ENCODE results near the gene PRLHR.
A peak's percentile ranks its signal among the peaks of the same experiment; 100 is the strongest.

PRLHR gene

DNA sequence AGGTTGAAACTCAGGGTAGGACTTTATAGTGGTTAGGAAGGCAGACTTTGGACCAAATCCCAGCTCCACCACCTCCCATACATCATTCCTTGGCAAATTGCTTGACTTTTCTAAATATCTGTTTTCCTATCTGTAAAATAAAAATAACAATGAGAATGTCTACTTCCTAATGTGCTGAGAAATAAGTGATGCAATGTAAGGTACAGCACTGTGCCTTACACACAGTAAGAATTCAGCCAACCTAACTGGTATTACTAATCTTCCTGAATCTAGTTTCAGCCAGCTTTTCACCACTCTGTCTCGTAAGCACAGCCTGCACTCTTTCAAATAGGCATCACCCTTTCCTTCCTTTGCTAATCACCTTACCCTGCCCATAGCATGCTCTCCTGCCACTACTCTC lies 9.7 kb downstream of the PRLHR start:
- no peak overlapping the region for H3K4me3 ChIP-seq (ENCODE audit: low read length)
- H3K4me2 ChIP-seq (ENCODE audit: low read length): no peak overlapping the region
- H3K36me3 ChIP-seq (ENCODE audit: insufficient read depth, low read length): no peaks in the 10 kb centered on the region
- peaks cover 10% of the 10 kb centered on the region for H3K4me1 ChIP-seq (ENCODE audit: control insufficient read depth, insufficient read depth, low read length)
- H3K9ac ChIP-seq (ENCODE audit: low read depth, low read length): no peak overlapping the region
- H3K9me3 ChIP-seq (replicated peaks; ENCODE audit: low read length): no peaks in the 10 kb centered on the region
- H3K27me3 ChIP-seq (ENCODE audit: control insufficient read depth, insufficient read depth, low read length): peaks cover 12% of the 10 kb centered on the region

- Histone ChIP-seq H3K36me3 (ENCODE audit: insufficient read depth, low read length) (no peaks in the 10 kb centered on the region), H3K4me3 (ENCODE audit: low read length) (no peak overlapping the region), H3K9ac (ENCODE audit: low read depth, low read length) (no peak overlapping the region), H3K4me1 (ENCODE audit: control insufficient read depth, insufficient read depth, low read length) (peaks cover 10% of the 10 kb centered on the region), H3K9me3 (replicated peaks; ENCODE audit: low read length) (no peaks in the 10 kb centered on the region), H3K27me3 (ENCODE audit: control insufficient read depth, insufficient read depth, low read length) (peaks cover 13% of the 10 kb centered on the region), H3K4me2 (ENCODE audit: low read length) (no peak overlapping the region)
Measured at GRCh38 chr10:118585234-118585633, 10.2 kb downstream of the PRLHR start.

GRCh38 chr10:118584181-118584954 lies 11.1 kb downstream of the PRLHR start:
- H3K9me3 ChIP-seq (replicated peaks; ENCODE audit: low read length): no peaks in the 10 kb centered on the region
- H3K36me3 ChIP-seq (ENCODE audit: insufficient read depth, low read length): no peaks in the 10 kb centered on the region
- H3K27me3 ChIP-seq (ENCODE audit: control insufficient read depth, insufficient read depth, low read length): peaks cover 13% of the 10 kb centered on the region
- H3K4me3 ChIP-seq (ENCODE audit: low read length): no peak overlapping the region
- peaks cover 10% of the 10 kb centered on the region for H3K4me1 ChIP-seq (ENCODE audit: control insufficient read depth, insufficient read depth, low read length)
- no peak overlapping the region for H3K9ac ChIP-seq (ENCODE audit: low read depth, low read length)
- peak overlapping the region; percentile 10 for H3K4me2 ChIP-seq (ENCODE audit: low read length)

DNA sequence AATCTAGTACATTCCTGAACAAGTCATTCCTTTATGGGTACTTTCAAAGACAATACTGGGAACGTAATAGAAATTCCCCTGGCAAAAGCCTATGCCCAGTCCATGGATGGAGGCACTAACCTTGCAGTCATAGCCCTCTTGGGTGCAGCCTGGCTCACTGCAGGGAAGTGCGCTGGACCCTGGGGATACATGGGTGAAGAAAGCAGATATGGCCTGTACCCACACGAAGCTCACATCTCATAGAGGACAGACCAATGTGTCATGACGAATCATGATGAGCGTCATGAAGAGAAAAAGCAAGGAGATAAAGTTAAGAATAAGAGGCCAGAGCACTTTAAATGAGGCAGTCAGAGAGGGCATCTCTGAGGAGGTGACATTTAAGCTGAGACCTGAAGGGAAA lies 11.8 kb downstream of the PRLHR start:
- Histone ChIP-seq H3K4me1 (ENCODE audit: control insufficient read depth, insufficient read depth, low read length) (peaks cover 10% of the 10 kb centered on the region), H3K9ac (ENCODE audit: low read depth, low read length) (no peak overlapping the region), H3K4me3 (ENCODE audit: low read length) (no peak overlapping the region), H3K36me3 (ENCODE audit: insufficient read depth, low read length) (no peaks in the 10 kb centered on the region), H3K27me3 (ENCODE audit: control insufficient read depth, insufficient read depth, low read length) (peaks cover 15% of the 10 kb centered on the region), H3K9me3 (replicated peaks; ENCODE audit: low read length) (no peaks in the 10 kb centered on the region), H3K4me2 (ENCODE audit: low read length) (no peak overlapping the region)

- Histone ChIP-seq H3K4me2 (ENCODE audit: low read length) (no peak overlapping the region), H3K27me3 (ENCODE audit: control insufficient read depth, insufficient read depth, low read length) (peaks cover 26% of the 10 kb centered on the region), H3K36me3 (ENCODE audit: insufficient read depth, low read length) (no peaks in the 10 kb centered on the region)
Measured at GRCh38 chr10:118582511-118582910, 12.9 kb downstream of the PRLHR start.

GRCh38 chr10:118581340-118581739 lies 14.1 kb downstream of the PRLHR start:
- no peaks in the 10 kb centered on the region for H3K36me3 ChIP-seq (ENCODE audit: insufficient read depth, low read length)
- H3K9ac ChIP-seq (ENCODE audit: low read depth, low read length): no peak overlapping the region
- H3K27me3 ChIP-seq (ENCODE audit: control insufficient read depth, insufficient read depth, low read length): peaks cover 31% of the 10 kb centered on the region
- H3K4me3 ChIP-seq (ENCODE audit: low read length): no peak overlapping the region
- H3K4me2 ChIP-seq (ENCODE audit: low read length): no peak overlapping the region
- peaks cover 10% of the 10 kb centered on the region for H3K4me1 ChIP-seq (ENCODE audit: control insufficient read depth, insufficient read depth, low read length)
- no peaks in the 10 kb centered on the region for H3K9me3 ChIP-seq (replicated peaks; ENCODE audit: low read length)

More at GRCh38 chr10:118582511-118582910, 12.9 kb downstream of the PRLHR start:
- Histone ChIP-seq H3K4me3 (ENCODE audit: low read length) (no peak overlapping the region), H3K9me3 (replicated peaks; ENCODE audit: low read length) (no peaks in the 10 kb centered on the region), H3K4me1 (ENCODE audit: control insufficient read depth, insufficient read depth, low read length) (peaks cover 10% of the 10 kb centered on the region), H3K9ac (ENCODE audit: low read depth, low read length) (no peak overlapping the region)

DNA sequence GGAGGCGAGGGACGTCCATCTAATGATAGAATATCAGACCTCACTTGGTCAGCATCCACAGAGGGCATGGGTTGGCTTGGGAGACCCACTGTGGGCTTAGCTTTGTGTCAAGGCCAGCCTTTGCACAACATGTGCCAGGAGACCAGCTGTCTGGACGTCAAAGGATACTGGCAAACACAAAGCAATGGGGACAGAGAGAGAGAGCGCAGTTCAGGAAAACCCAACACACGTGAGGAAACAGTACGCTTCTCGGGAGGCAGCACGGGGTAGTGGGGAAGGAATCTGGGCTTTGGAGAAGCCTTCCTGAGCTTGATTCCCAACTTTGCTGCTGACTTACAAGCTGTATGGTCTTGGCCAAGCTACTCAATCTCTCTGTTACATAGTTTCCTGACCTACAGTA lies 14.7 kb downstream of the PRLHR start:
- no peak overlapping the region for H3K4me2 ChIP-seq (ENCODE audit: low read length)
- H3K9ac ChIP-seq (ENCODE audit: low read depth, low read length): no peak overlapping the region
- H3K9me3 ChIP-seq (replicated peaks; ENCODE audit: low read length): no peaks in the 10 kb centered on the region
- H3K4me1 ChIP-seq (ENCODE audit: control insufficient read depth, insufficient read depth, low read length): peaks cover 10% of the 10 kb centered on the region
- no peak overlapping the region for H3K4me3 ChIP-seq (ENCODE audit: low read length)
- no peaks in the 10 kb centered on the region for H3K36me3 ChIP-seq (ENCODE audit: insufficient read depth, low read length)
- H3K27me3 ChIP-seq (ENCODE audit: control insufficient read depth, insufficient read depth, low read length): peaks cover 35% of the 10 kb centered on the region

DNA sequence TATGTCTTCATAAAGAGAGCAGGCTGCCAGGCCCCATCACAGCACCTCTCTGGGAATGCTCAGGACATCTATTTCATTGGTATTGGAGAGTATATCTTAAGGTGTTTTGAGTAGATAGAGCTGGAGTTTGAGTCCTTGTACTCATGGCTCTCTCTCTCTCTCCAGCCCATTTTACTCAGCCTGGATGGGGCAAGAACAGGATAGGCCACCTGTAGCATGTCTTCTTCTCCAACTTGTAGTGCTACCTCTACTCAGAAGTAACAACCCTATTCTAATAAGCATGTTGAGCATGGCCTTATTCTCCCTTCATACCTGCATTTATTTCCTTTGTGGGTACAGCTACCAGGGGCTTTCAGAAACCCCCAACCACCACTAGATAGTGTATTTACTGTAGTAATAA lies 21.9 kb downstream of the PRLHR start:
- H3K4me3 ChIP-seq (ENCODE audit: low read length): no peak overlapping the region
- peaks cover 25% of the 10 kb centered on the region for H3K27me3 ChIP-seq (ENCODE audit: control insufficient read depth, insufficient read depth, low read length)
- no peak overlapping the region for H3K9ac ChIP-seq (ENCODE audit: low read depth, low read length)
- H3K4me2 ChIP-seq (ENCODE audit: low read length): no peak overlapping the region
- peaks cover 22% of the 10 kb centered on the region for H3K4me1 ChIP-seq (ENCODE audit: control insufficient read depth, insufficient read depth, low read length)
- no peaks in the 10 kb centered on the region for H3K36me3 ChIP-seq (ENCODE audit: insufficient read depth, low read length)
- H3K9me3 ChIP-seq (replicated peaks; ENCODE audit: low read length): no peaks in the 10 kb centered on the region

- Histone ChIP-seq H3K27me3 (ENCODE audit: control insufficient read depth, insufficient read depth, low read length) (peaks cover 14% of the 10 kb centered on the region), H3K9me3 (replicated peaks; ENCODE audit: low read length) (no peaks in the 10 kb centered on the region)
Measured at GRCh38 chr10:118572256-118573041, 23.0 kb downstream of the PRLHR start.

GRCh38 chr10:118571123-118571522 lies 24.3 kb downstream of the PRLHR start:
- H3K4me3 ChIP-seq (ENCODE audit: low read length): no peak overlapping the region
- H3K9ac ChIP-seq (ENCODE audit: low read depth, low read length): no peak overlapping the region
- H3K4me2 ChIP-seq (ENCODE audit: low read length): peak overlapping the region; percentile 36
- no peaks in the 10 kb centered on the region for H3K9me3 ChIP-seq (replicated peaks; ENCODE audit: low read length)
- H3K4me1 ChIP-seq (ENCODE audit: control insufficient read depth, insufficient read depth, low read length): peaks cover 22% of the 10 kb centered on the region
- H3K36me3 ChIP-seq (ENCODE audit: insufficient read depth, low read length): no peaks in the 10 kb centered on the region
- peaks cover 8% of the 10 kb centered on the region for H3K27me3 ChIP-seq (ENCODE audit: control insufficient read depth, insufficient read depth, low read length)

More at GRCh38 chr10:118572256-118573041, 23.0 kb downstream of the PRLHR start:
- Histone ChIP-seq H3K4me1 (ENCODE audit: control insufficient read depth, insufficient read depth, low read length) (peaks cover 22% of the 10 kb centered on the region), H3K36me3 (ENCODE audit: insufficient read depth, low read length) (no peaks in the 10 kb centered on the region), H3K9ac (ENCODE audit: low read depth, low read length) (no peak overlapping the region), H3K4me2 (ENCODE audit: low read length) (no peak overlapping the region), H3K4me3 (ENCODE audit: low read length) (no peak overlapping the region)

GRCh38 chr10:118570591-118570990 lies 24.9 kb downstream of the PRLHR start:
- Histone ChIP-seq H3K4me2 (ENCODE audit: low read length) (peak overlapping the region; percentile 36), H3K9me3 (replicated peaks; ENCODE audit: low read length) (no peaks in the 10 kb centered on the region), H3K27me3 (ENCODE audit: control insufficient read depth, insufficient read depth, low read length) (peaks cover 6% of the 10 kb centered on the region), H3K4me3 (ENCODE audit: low read length) (no peak overlapping the region), H3K9ac (ENCODE audit: low read depth, low read length) (no peak overlapping the region), H3K36me3 (ENCODE audit: insufficient read depth, low read length) (no peaks in the 10 kb centered on the region), H3K4me1 (ENCODE audit: control insufficient read depth, insufficient read depth, low read length) (peaks cover 22% of the 10 kb centered on the region)

Measured in skeletal muscle satellite cell (primary cell).